K562 (cell line): ENCODE measurements around the gene RAB6B. TPM values are rescaled to one million over a fixed set of nuclear protein-coding genes. Genes with fewer than 3 reads are reported as not detected.

Experiments used
- ATAC-seq: fragments of 200-7000 bp; cut with Tn5 transposase; 3 replicates; pipeline ENCODE4 v1.9.1; 2020; ENCODE audit warnings: moderate library complexity
- BruUV-seq: library from RNA; stranded (reverse); fragments of 400-500 nt; replicated peaks from 2 replicates; lab custom pipeline; 2021; lab: Mats Ljungman, UMichigan
- CTCF ChIA-PET: fragments of 300-600 bp; formaldehyde crosslinking; extraction: SDS; loops from one replicate; lab custom pipeline; 2021; ENCODE audit warnings: low intra/inter-chr PET ratio; lab: Yijun Ruan, JAX
- POLR2A ChIA-PET: fragments of 300-600, 350-650 bp; sonication (Branson Sonifier 250); formaldehyde crosslinking; extraction: SDS; loops from one replicate; lab custom pipeline; 2021; ENCODE audit warnings: antibody characterized with exemption, inconsistent platforms; lab: Yijun Ruan, JAX
- DNase-seq, 4 experiments: peaks; one replicate each; pipeline versions ENCODE4 v3.0.0 to v3.0.0-alpha.2; 2011 to 2018; ENCODE audit warnings: low spot score in 3 of 4, mixed read lengths in 3 of 4; ENCODE audit errors: extremely low read depth in 1 of 4
- FAIRE-seq: peaks from 2 replicates; lab custom pipeline; 2011; peaks lifted over from hg19 to GRCh38; lab: Jason Lieb, UNC
- H2AFZ ChIP-seq: 2 replicates; pipeline ENCODE4 v1.6.0; 2011; ENCODE audit warnings: low read depth, low read length, control low read depth, inconsistent platforms
- H3K27ac ChIP-seq: fragments of 200-600 bp; 3 replicates; pipeline ENCODE4 v1.8.0; 2011; ENCODE audit warnings: low read depth, mild to moderate bottlenecking, control low read depth, inconsistent platforms, low read length, moderate library complexity, mixed read lengths; ENCODE audit errors: extremely low read depth
- H3K27me3 ChIP-seq, 2 experiments: fragments of 300-600 bp in 1 of 2; 2 replicates in 1 of 2; 3 replicates in 1 of 2; pipeline versions ENCODE4 v1.6.0 to v1.8.0; 2011; ENCODE audit warnings: inconsistent platforms in 2 of 2, low read length in 2 of 2, mild to moderate bottlenecking in 1 of 2, mixed read lengths in 1 of 2, moderate library complexity in 1 of 2; ENCODE audit not compliant: control insufficient read depth in 2 of 2, insufficient read depth in 2 of 2
- H3K36me3 ChIP-seq: fragments of 300-600 bp; 3 replicates; pipeline ENCODE4 v1.8.0; 2011; ENCODE audit warnings: mild to moderate bottlenecking, low read length, inconsistent platforms; ENCODE audit not compliant: control insufficient read depth, insufficient read depth
- H3K4me1 ChIP-seq, 2 experiments: fragments of 200-600 bp in 1 of 2; replicated peaks in 1 of 2; 2 replicates in 1 of 2; 3 replicates in 1 of 2; pipeline versions ENCODE4 v1.5.1 to v1.8.0; 2011; ENCODE audit warnings: inconsistent platforms in 2 of 2, low read length in 2 of 2, mild to moderate bottlenecking in 1 of 2, mixed read lengths in 1 of 2, moderate library complexity in 1 of 2; ENCODE audit not compliant: control insufficient read depth in 2 of 2, insufficient read depth in 2 of 2
- H3K4me2 ChIP-seq: 2 replicates; pipeline ENCODE4 v1.6.1; 2011; ENCODE audit warnings: low read length, control low read depth, inconsistent platforms, mixed read lengths; ENCODE audit not compliant: insufficient read depth
- H3K4me3 ChIP-seq: fragments of 200-600 bp; sonication (generic), shearing (Covaris generic); 2 replicates; pipeline ENCODE4 v1.5.1; 2016; ENCODE audit warnings: control low read depth, inconsistent platforms
- H3K79me2 ChIP-seq: fragments of 200-600 bp; 3 replicates; pipeline ENCODE4 v1.8.0; 2011; ENCODE audit warnings: low read length, inconsistent platforms; ENCODE audit not compliant: control insufficient read depth, insufficient read depth
- H3K9ac ChIP-seq, 2 experiments: 2 replicates each; pipeline versions ENCODE4 v1.6.0 to v1.6.1; 2011; ENCODE audit warnings: low read depth in 2 of 2, low read length in 2 of 2, control low read depth in 1 of 2, inconsistent platforms in 1 of 2, mild to moderate bottlenecking in 1 of 2, mixed read lengths in 1 of 2; ENCODE audit not compliant: insufficient read depth in 1 of 2
- H3K9me1 ChIP-seq: one replicate; pipeline ENCODE4 v1.6.0; 2011; ENCODE audit warnings: inconsistent platforms, mild to moderate bottlenecking, low read length, moderate library complexity; ENCODE audit not compliant: control insufficient read depth, insufficient read depth
- H3K9me3 ChIP-seq: replicated peaks from 2 replicates; pipeline ENCODE4 v1.5.1; 2011; ENCODE audit warnings: low read depth, low read length, inconsistent platforms; ENCODE audit not compliant: control insufficient read depth, insufficient read depth
- H4K20me1 ChIP-seq: replicated peaks from 2 replicates; pipeline ENCODE4 v1.6.1; 2011; ENCODE audit warnings: low read length, inconsistent platforms, mixed read lengths; ENCODE audit not compliant: control insufficient read depth, insufficient read depth
- EP300 ChIP-seq: IDR thresholded peaks from 2 replicates; pipeline ENCODE4 v1.6.1; 2012; ENCODE audit warnings: low read length, improper control_type of control experiment
- MAZ ChIP-seq, 2 experiments: fragments of 450-650 bp in 1 of 2; sonication (generic) in 1 of 2; formaldehyde crosslinking; IDR thresholded peaks in 1 of 2; conservative IDR thresholded peaks in 1 of 2; 2 replicates each; pipeline versions ENCODE4 v1.4.0 to v1.5.0; 2020; ENCODE audit warnings: mild to moderate bottlenecking in 1 of 2, missing genetic modification reagents in 1 of 2
- MITF ChIP-seq: IDR thresholded peaks from 2 replicates; pipeline ENCODE4 v1.6.1; 2014; ENCODE audit warnings: antibody characterized with exemption
- NR4A1 ChIP-seq, 2 experiments: fragments of 250-450 bp in 1 of 2; fragments of 450-650 bp in 1 of 2; sonication (Bioruptor Pico) in 1 of 2; IDR thresholded peaks; 2 replicates each; pipeline versions ENCODE4 v1.4.0 to v1.6.1; 2016 to 2020; ENCODE audit warnings: mild to moderate bottlenecking in 2 of 2, missing compliant biosample characterization in 1 of 2, missing genetic modification characterization in 1 of 2, moderate library complexity in 1 of 2
- STAT5B ChIP-seq: fragments of 250-450 bp; sonication (Bioruptor Pico); IDR thresholded peaks from 2 replicates; pipeline ENCODE4 v1.8.0; 2021; ENCODE audit warnings: mild to moderate bottlenecking, inconsistent platforms
- ZNF121 ChIP-seq: sonication (generic); formaldehyde crosslinking; conservative IDR thresholded peaks from 2 replicates; pipeline ENCODE4 v1.8.0; 2022; ENCODE audit warnings: missing genetic modification reagents
- ZNF133 ChIP-seq: fragments of 250-450 bp; sonication (Bioruptor Pico); IDR thresholded peaks from 2 replicates; pipeline ENCODE4 v1.4.0; 2020; ENCODE audit warnings: mild to moderate bottlenecking
- ZNF184 ChIP-seq: sonication (generic); formaldehyde crosslinking; IDR thresholded peaks from 2 replicates; pipeline ENCODE4 v1.5.0; 2020; ENCODE audit warnings: missing genetic modification reagents
- ZNF561 ChIP-seq: fragments of 450-650 bp; formaldehyde crosslinking; conservative IDR thresholded peaks from 2 replicates; pipeline ENCODE4 v1.4.0; 2020; ENCODE audit warnings: mild to moderate bottlenecking, moderate library complexity
- WGBS: fragments of 100-300 bp; shearing (Covaris generic); methylation state at CpG from one replicate; pipeline ENCODE4 v1.1.6; 2016; ENCODE audit warnings: low coverage, mixed read lengths; ENCODE audit not compliant: insufficient coverage; ENCODE audit errors: missing lambda C conversion rate; 5-methylcytosine and 5-hydroxymethylcytosine counted together
- in situ Hi-C: fragments of 300-500 bp; cut with MboI; formaldehyde crosslinking; loops from 4 replicates; pipeline ENCODE4 v1.15.0; 2018; ENCODE audit warnings: inconsistent platforms, mixed read lengths
- intact Hi-C: fragments of 100-400 bp; cut with micrococcal nuclease; formaldehyde crosslinking; loops from 2 replicates; pipeline ENCODE4 v1.14.2; 2022
- polyA plus RNA-seq, 8 experiments: library from polyadenylated mRNA; depleted of rRNA in 4 of 8; stranded (reverse) in 5 of 8; unstranded in 3 of 8; fragments of >200 nt; fragmentation: Nextera tagmentation in 2 of 8; fragmentation: Illumina TruSeq in 1 of 8; extraction: Ambion mirVana in 2 of 8; extraction: Trizol in 1 of 8; gene quantifications; 2 replicates each; pipeline versions ENCODE4 v1.2.1 to v1.2.3, GENCODE V29; 2011 to 2014; ENCODE audit warnings: inconsistent platforms in 1 of 8, missing spikeins in 1 of 8
- total RNA-seq, 7 experiments: library from RNA; depleted of rRNA in 6 of 7; stranded (reverse); fragments of >200 nt in 6 of 7; fragmentation: Illumina TruSeq in 2 of 7; extraction: Trizol in 2 of 7; gene quantifications; 2 replicates each; pipeline versions ENCODE4 v1.2.1 to v1.2.3, GENCODE V29; 2011 to 2021; ENCODE audit warnings: low replicate concordance in 1 of 7
- TF ChIP-seq, protein P1 (sequence below): IDR thresholded peaks from 3 replicates; pipeline ENCODE4 v1.6.1; 2011; ENCODE audit warnings: borderline replicate concordance, mild to moderate bottlenecking; ENCODE audit not compliant: insufficient read length, insufficient read depth
- TF ChIP-seq, protein P2 (sequence below), 2 experiments: fragments of 450-650 bp; IDR thresholded peaks; 2 replicates each; pipeline ENCODE4 v1.6.1; 2016; ENCODE audit warnings: mild to moderate bottlenecking in 2 of 2, borderline replicate concordance in 1 of 2, low read depth in 1 of 2, moderate library complexity in 1 of 2

Gene RAB6B
- total and polyA plus RNA-seq, 9 of the 15 experiments (the other 6 are each of a cell fraction or from before 2014, with no cell fraction given): 0.60 to 18.1 (median 1.5) TPM

DNA sequence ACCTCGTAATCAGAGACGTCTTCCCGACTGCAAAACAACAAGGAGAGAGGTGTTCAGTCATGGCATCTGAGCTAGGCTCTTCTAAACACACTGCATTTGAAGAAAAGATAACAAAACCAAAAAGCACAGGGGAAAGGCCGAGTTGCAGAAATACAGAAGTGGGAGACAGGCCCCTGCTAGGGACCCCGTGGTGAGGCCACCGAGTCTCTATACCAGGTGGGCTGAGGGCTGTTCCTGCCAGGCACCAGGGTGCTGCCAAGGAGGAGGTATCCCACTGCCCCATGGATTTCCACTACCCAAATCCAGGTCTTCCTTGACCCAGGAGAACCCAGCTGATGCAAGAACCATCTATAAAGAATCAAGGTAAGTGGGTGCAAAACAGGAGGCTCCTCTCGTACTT, 31.1 kb downstream of the RAB6B start:
- H3K27ac ChIP-seq: no peak overlapping the region
- in situ Hi-C loops: no loop called here
- BruUV-seq: no TSS peak
- H3K9ac ChIP-seq: peak overlapping the region in 1 of 2 experiments; percentile 45; a peak in 1 of 4 replicates
- intact Hi-C loops: no loop called here
- no peaks in the 10 kb centered on the region for H3K79me2 ChIP-seq
- H4K20me1 ChIP-seq: no peaks in the 10 kb centered on the region
- no peak overlapping the region for H3K4me2 ChIP-seq
- no peaks in the 10 kb centered on the region for H3K9me1 ChIP-seq
- no peaks in the 10 kb centered on the region for H3K36me3 ChIP-seq
- no peak for FAIRE-seq
- H2AFZ ChIP-seq: 0 out of 2 replicates have a peak overlapping the region, but pooled peaks have one; percentile 31
- H3K9me3 ChIP-seq: no peaks in the 10 kb centered on the region
- ChIA-PET POLR2A (interaction anchor here (0.6 to 1.6 kb wide), 4 partner anchors 7 to 30 kb away, joined by 3 to 7 read pairs (median 3); no protein-coding TSS in a partner anchor), CTCF (no interaction called here)
- no peak overlapping the region for H3K4me3 ChIP-seq
- WGBS: 16% methylated on average over 5 of the region's 7 CpGs
- H3K27me3 ChIP-seq: no peaks in the 10 kb centered on the region
- DNase-seq: no peak
- ATAC-seq: no peak
- peaks cover 8 to 12% of the 10 kb centered on the region in 2 experiments; a peak in 4 of 5 replicates for H3K4me1 ChIP-seq
- TF ChIP-seq, protein P1, sequence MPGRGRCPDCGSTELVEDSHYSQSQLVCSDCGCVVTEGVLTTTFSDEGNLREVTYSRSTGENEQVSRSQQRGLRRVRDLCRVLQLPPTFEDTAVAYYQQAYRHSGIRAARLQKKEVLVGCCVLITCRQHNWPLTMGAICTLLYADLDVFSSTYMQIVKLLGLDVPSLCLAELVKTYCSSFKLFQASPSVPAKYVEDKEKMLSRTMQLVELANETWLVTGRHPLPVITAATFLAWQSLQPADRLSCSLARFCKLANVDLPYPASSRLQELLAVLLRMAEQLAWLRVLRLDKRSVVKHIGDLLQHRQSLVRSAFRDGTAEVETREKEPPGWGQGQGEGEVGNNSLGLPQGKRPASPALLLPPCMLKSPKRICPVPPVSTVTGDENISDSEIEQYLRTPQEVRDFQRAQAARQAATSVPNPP: no peak
- TF ChIP-seq ZNF133 (CRISPR knock-in tag) (no peak), ZNF561 (CRISPR knock-in tag) (no peak), STAT5B (CRISPR knock-in tag) (no peak), NR4A1 (CRISPR knock-in tag; IDR thresholded peaks at IDR 0.05) (no peak), NR4A1 (tag; IDR thresholded peaks at IDR 0.05) (no peak), ZNF184 (CRISPR knock-in tag) (no peak), ZNF121 (CRISPR knock-in tag) (no peak), EP300 (no peak), MAZ (CRISPR knock-in tag; conservative IDR thresholded peaks at IDR 0.05 in 1 of 2, IDR thresholded peaks at IDR 0.05 in 1 of 2) (no peak), MITF (no peak)
- TF ChIP-seq, protein P2, sequence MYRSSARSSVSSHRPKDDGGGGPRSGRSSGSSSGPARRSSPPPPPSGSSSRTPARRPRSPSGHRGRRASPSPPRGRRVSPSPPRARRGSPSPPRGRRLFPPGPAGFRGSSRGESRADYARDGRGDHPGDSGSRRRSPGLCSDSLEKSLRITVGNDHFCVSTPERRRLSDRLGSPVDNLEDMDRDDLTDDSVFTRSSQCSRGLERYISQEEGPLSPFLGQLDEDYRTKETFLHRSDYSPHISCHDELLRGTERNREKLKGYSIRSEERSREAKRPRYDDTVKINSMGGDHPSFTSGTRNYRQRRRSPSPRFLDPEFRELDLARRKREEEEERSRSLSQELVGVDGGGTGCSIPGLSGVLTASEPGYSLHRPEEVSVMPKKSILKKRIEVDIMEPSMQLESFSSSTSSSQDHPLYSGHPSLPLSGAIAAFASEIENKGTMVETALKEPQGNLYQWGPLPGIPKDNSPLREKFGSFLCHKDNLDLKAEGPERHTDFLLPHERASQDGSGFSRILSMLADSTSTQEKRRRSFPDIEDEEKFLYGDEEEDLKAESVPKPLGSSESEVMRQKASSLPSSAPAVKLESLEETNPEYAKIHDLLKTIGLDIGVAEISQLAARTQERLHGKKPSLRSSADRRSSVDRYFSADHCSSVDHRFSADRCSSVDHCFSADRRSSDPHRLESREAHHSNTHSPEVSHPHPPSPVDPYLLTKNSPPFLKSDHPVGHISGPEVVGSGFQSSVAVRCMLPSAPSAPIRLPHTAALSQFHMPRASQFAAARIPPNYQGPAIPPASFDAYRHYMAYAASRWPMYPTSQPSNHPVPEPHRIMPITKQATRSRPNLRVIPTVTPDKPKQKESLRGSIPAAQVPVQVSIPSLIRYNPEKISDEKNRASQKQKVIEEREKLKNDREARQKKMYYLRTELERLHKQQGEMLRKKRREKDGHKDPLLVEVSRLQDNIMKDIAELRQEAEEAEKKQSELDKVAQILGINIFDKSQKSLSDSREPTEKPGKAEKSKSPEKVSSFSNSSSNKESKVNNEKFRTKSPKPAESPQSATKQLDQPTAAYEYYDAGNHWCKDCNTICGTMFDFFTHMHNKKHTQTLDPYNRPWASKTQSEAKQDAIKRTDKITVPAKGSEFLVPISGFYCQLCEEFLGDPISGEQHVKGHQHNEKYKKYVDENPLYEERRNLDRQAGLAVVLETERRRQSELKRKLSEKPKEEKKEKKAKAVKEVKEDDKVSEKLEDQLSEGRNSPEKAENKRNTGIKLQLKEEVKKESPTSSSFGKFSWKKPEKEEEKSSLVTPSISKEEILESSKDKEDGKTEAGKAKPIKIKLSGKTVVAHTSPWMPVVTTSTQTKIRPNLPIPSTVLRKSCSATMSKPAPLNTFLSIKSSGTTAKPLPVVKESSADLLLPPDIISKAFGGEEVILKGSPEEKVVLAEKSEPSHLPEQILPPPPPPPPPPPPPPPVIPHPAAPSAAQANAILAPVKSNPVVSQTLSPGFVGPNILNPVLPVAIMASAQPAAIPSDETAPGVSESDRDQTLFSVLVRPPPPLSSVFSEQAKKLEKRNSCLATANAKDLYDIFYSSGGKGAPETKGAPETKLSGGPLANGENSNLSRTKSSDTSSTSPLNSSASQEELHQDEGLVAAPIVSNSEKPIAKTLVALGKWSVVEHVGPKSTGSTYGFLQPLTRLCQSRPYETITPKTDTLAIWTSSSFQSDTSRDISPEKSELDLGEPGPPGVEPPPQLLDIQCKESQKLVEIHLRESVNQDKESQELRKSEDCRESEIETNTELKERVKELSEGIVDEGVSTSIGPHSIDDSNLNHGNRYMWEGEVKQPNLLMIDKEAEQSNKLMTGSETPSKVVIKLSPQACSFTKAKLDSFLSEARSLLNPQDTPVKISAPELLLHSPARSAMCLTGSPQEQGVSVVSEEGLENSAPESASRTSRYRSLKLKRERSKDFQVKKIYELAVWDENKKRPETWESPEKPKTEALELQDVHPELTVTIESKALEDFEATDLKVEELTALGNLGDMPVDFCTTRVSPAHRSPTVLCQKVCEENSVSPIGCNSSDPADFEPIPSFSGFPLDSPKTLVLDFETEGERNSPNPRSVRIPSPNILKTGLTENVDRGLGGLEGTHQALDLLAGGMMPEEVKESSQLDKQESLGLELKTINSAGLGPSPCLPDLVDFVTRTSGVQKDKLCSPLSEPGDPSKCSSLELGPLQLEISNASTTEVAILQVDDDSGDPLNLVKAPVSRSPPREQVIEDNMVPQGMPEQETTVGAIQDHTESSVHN (IDR thresholded peaks at IDR 0.05; ENCODE audit: borderline replicate concordance in 1 of 2, low read depth in 1 of 2): no peak
